Iris pigment epithelial cell (primary cell): ENCODE results near the gene UBN2.
"Not testable (repeated sequence)": the region's sequence is repeated elsewhere in the genome, so short reads cannot be mapped to it uniquely, and the experiment has no call there.

Experiments
- DNase-seq: peaks from one replicate; pipeline ENCODE4 v3.0.0-alpha.2; 2011; ENCODE audit warnings: low read depth

UBN2 gene

GRCh38 chr7:139299296-139299695 lies 68.3 kb downstream of the UBN2 start:
- DNase-seq = no peak

- peak; percentile 34 for DNase-seq
These were observed 69.4 kb downstream of the UBN2 start for GRCh38 chr7:139300390-139300789.

- DNase-seq = no peak
These were observed 73.5 kb downstream of the UBN2 start for GRCh38 chr7:139304517-139304916.

GRCh38 chr7:139317939-139318505 lies 87.0 kb downstream of the UBN2 start:
- no peak for DNase-seq

DNA sequence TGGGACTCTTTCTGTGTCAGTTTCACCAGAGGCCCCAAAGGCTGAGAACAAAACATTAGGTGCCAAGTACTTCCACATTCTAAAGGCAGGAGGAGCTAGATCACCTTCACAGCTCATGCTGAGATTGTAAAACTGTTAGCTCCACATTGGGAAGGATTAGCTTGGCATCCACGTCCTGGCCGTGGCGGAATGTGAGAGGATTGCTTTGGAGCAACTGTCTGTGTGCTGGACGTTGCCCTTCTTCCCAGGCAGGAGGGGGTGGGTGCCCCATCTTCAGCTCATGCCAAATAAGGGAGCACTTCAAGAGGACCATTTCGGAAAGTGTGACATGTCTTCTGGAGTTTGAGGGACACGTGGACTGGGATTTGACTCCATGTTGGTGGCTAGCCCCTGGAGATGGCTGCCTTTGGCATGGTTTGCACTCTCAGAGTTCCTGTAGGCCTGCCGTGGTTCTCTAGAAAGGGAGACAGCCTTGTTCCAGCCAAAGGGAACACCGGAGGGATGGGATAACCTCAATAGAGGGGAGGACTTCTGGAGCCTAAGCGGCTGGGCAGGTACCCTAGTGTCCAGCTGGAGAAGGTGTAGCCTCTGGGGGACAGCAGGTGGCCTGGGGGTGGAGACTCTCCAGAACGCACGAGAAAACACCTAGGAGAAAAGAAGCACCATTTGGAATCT lies 90.2 kb downstream of the UBN2 start:
- peak; percentile 45 for DNase-seq

GRCh38 chr7:139324709-139325108 lies 93.7 kb downstream of the UBN2 start:
- DNase-seq = not testable (repeated sequence)

DNA sequence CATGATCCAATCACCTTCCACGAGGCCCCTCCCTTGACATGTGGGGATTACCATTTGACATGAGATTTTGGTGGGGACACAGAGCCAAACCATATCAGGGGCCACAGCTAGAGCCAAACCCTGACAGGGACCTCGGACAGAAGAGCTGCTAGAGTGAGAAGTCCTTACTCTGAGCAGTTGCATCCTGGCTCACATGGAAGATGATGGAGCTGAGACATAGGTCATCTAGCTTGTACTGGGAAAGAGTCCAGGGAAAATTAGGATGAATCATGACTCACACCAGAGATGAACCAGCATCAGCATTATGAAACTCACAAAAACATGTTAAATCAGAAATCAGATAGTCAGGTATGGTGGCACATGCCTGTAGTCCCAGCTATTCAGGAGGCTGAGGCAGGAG lies 97.3 kb downstream of the UBN2 start:
- DNase-seq = peak; percentile 85

GRCh38 chr7:139329119-139329518 lies 98.1 kb downstream of the UBN2 start:
- DNase-seq = no peak

GRCh38 chr7:139330333-139331030 lies 99.4 kb downstream of the UBN2 start:
- DNase-seq = no peak

DNA sequence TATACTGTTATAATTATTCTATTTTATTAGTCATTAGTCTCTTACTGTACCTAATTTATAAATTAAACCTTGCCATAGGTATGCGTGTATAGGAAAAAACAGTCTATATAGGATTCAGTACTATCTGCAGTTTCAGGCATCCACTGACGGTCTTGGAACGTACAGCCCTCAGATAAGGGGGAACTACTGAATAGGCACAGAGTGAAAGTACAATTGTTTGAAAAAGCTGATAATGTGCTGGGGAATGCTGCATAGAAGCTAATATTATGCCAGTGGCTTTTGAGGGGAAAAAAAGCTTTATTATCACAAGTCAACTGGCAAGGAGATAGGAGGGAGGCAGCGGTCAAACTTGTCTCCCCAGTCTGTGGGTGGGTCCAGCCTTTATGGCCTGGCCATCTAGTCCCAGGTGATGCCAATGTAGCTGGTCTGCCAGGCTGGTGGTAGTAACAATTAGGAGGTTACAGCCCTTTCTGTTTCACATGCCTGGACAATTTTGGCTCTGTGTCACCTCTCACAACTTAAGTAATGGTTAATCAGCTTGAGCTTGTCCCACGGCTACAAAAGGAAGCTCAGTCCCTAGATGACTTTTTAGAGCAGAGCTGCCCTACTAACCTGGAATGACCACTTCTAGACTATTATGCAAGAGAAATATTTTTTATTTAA lies 101.8 kb downstream of the UBN2 start:
- no peak for DNase-seq

DNA sequence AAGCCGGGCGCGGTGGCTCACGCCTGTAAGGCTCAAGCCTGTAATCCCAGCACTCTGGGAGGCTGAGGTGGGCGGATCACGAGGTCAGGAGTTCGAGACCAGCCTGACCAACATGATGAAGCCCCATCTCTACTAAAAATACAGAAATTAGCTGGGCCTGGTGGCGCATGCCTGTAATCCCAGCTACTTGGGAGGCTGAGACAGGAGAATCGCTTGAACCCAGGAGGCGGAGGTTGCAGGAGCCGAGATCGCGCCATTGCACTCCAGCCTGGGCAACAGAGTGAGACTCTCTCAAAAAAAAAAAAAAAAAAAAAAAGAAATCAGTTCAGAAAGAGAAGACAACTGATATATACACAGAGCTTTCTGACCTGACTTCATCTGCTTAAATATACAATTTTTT lies 102.4 kb downstream of the UBN2 start:
- DNase-seq = not testable (repeated sequence)

DNA sequence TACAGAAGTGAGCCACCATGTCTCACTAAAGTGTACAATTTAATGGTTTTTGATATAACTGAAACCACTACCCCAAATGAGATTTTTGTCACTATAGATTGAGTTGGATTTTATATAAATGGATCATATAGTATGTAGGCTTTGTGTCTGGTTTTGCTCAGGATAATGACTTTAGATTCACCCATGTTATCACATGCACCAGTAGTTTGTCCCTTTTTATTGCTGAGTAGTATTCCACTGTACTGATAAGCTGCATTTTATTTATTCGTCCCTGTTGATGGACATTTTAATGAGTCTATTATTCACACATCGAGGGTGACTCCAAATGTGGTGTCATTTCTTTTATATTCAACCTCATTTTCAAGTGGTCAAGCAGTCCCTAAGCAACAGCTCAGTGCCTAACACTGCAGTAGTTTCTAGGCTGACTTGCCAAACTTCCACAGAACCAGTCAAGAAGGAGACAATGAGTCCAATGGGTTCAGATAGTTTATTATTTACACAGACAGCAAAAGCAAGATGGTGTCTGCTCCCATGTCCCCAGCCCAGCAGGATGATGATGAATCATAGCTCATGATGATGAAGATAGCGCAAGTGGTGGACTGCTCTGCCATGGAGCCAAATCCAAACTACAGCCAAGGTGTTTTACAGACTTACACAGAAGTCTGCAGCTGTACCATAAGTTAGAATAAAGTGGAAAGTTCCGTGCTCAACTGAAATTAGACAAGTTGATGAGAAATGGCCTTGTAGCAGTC lies 103.5 kb downstream of the UBN2 start:
- no peak for DNase-seq

- DNase-seq = no peak
These were observed 108.0 kb downstream of the UBN2 start for GRCh38 chr7:139339025-139339424.

DNA sequence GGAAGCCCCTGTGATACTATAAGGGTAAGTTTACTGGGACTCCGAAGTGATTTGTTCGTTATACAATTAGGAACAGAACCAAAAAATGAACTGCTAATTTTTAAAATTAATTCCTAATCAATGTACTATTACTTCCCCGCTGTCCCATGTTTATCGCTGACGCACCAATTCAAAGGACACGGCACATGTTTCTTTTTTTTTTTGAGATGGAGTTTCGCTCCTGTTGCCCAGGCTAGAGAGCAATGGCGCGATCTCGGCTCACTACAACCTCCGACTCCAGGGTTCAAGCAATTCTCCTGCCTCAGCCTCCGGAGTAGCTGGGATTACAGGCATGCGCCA lies 108.6 kb downstream of the UBN2 start:
- DNase-seq = no peak

- DNase-seq = peak; percentile 98
These were observed 109.2 kb downstream of the UBN2 start for GRCh38 chr7:139340037-139340807.

DNA sequence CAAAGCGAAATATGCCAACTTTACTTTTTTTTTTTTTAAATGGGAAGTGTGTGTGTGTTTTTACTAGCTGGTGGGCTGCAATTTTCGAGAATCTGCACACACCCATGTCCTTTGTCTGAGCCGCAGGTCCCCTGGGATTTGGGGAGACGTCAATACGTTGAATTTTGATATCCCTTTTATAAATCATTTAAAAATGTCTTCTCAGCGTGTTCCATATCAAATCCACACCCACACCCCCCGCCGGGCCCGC lies 109.7 kb downstream of the UBN2 start:
- DNase-seq = no peak

DNA sequence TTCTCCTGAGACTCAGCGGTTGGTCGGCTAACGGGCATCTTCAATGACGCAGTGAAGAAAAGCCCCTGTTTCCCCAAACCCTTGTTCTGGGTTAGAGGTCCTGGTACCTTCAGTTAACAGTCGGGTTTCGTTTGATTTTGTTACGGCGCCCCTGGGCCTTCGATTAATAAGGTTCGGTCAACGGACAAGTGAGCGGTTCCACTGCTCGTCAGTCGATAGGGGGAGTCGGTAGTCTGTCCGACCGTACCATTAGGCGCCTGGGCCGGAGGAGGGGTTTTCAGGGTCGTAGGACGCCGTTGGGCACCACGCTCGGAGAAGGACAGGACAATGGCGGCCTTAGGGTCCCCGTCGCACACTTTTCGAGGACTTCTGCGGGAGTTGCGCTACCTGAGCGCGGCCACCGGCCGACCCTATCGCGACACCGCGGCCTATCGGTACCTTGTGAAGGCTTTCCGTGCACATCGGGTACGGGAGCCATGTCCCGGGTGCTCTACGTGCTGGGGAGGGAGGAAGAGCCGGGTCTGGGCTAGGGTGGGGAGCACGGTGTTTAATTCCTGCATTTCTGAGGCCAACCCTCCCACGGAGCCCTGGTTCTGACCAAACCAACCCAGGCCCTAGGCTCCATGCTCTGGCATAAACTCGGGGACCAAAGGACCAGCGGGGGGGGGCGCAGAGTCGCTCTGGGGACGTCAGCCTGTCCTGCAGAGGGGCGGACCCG lies 110.2 kb downstream of the UBN2 start, which contains the start of gene FMC1:
Gene FMC1 (plus strand): TSS at position 280 of the 718 bp plus-strand sequence. CDS start 48 bp downstream, at position 328.
- DNase-seq = peak; percentile 92

DNA sequence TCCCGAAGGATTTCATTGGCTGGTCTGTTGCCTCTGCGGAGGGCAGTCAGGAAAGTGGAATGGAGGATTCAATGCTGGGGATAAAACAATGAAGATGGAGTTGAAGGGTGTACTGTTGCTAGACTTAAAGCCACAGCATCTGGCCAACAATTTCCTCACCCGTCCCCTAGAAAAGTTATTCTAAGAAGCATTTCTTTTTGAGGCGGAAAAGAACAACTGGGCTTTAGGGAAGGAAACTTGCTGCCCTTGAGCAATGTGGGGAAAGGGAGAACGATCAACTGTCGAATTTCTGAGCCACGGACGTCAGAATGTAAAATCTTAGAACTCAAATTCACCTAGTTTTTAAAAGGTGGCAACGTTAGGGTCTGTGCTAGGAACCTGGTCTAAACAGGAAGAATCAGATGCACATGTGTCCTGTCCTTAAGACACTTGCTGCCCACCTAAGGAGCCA lies 110.8 kb downstream of the UBN2 start:
- no peak for DNase-seq

DNA sequence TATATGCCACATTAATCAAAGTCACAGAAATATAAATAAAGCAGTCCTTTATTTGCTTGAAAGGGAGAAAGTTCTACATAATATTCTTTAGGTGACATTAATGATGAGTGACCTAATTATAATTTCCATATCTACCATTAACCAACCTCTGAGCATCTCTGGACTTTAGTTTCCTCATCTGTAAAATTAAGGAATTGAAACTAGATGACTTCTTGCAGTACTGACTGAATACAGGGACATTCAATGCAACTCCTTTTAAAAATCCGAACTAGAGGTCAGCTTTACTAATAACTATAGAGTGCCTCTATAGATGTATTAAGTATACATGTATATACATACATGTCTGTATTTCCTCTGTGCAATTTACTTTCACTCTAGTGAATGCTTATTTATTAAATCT lies 114.0 kb downstream of the UBN2 start:
- DNase-seq = no peak

- no peak for DNase-seq
These were observed 120.0 kb downstream of the UBN2 start for GRCh38 chr7:139351027-139351426.

GRCh38 chr7:139354729-139355128 lies 123.7 kb downstream of the UBN2 start:
- no peak for DNase-seq
